H1 (cell line): ENCODE measurements around the gene FRY. TPM values are rescaled to one million over a fixed set of nuclear protein-coding genes. Genes with fewer than 3 reads are reported as not detected.

ENCODE experiments used
- ASH2L ChIP-seq: fragments of 200-600, 300-600 bp; sonication (generic); IDR thresholded peaks from one replicate; pipeline ENCODE4 v1.7.1; 2017; ENCODE audit warnings: low read length
- BCL11A ChIP-seq, 2 experiments: IDR thresholded peaks; one replicate each; pipeline ENCODE4 v1.6.1; 2011; ENCODE audit warnings: low read depth in 2 of 2, low read length in 2 of 2, mild to moderate bottlenecking in 2 of 2
- GTF2F1 ChIP-seq: IDR thresholded peaks from 2 replicates; pipeline ENCODE4 v1.6.1; 2012; ENCODE audit warnings: low read depth, low read length, improper control_type of control experiment, borderline replicate concordance
- SP4 ChIP-seq: IDR thresholded peaks from 2 replicates; pipeline ENCODE4 v1.6.1; 2012; ENCODE audit warnings: low read length, inconsistent platforms
- polyA plus RNA-seq, 7 experiments: library from polyadenylated mRNA; depleted of rRNA in 3 of 7; stranded (reverse) in 5 of 7; unstranded in 2 of 7; fragments of >200 nt in 5 of 7; fragments of 200-250 nt in 2 of 7; gene quantifications; 1 replicate in 5 of 7; 2 replicates in 1 of 7; 4 replicates in 1 of 7; pipeline versions ENCODE4 v1.2.1 to v1.2.3, GENCODE V29; 2011 to 2013; ENCODE audit warnings: missing spikeins in 2 of 7, mixed read lengths in 2 of 7
- total RNA-seq: library from RNA; stranded (reverse); fragmentation: NEBNext Ultra II Directional; extraction: Animal tissue kit (Norgen Biotek cat#: 25700); gene quantifications from 2 replicates; pipeline ENCODE4 v1.2.1, GENCODE V29; 2021

FRY gene
- total and polyA plus RNA-seq, 2 of the 8 experiments (the other 6 are each of a cell fraction or from before 2014, with no cell fraction given) = 4.3 to 9.2 TPM

GRCh38 chr13:32115066-32115465 lies 83.5 kb downstream of the FRY start (continued):
- TF ChIP-seq BCL11A (IDR thresholded peaks at IDR 0.05; ENCODE audit: low read depth in 2 of 2, low read length in 2 of 2) = no peak
- no peak for TF ChIP-seq ASH2L
- TF ChIP-seq GTF2F1 = no peak
- TF ChIP-seq SP4 = no peak
